ENCODE data around the gene PADI3.

Gene PADI3
- long read RNA-seq, result 0 reads

GRCh38 chr1:17248781-17249180 lies at the start of gene PADI3:
Gene PADI3, plus strand, starts transcription at chr1:17249098. Its CDS starts 40 bp downstream, at chr1:17249138.
- Histone ChIP-seq H3K27me3 (ENCODE audit: insufficient read depth, poor library complexity, severe bottlenecking) (no peaks in the 10 kb centered on the region), H3K27ac (replicated peaks) (no peak within 1 kb of the TSS), H3K4me3 (replicated peaks; ENCODE audit: insufficient read depth, low read length) (no peak within 1 kb of the TSS)
- TF ChIP-seq GABPA (IDR thresholded peaks at IDR 0.05; ENCODE audit: low read depth), result no peak
- TF ChIP-seq SPI1 (IDR thresholded peaks at IDR 0.05; ENCODE audit: borderline replicate concordance, low read depth), result no peak
- DNase-seq (ENCODE audit: low read depth in 1 of 2, low spot score in 1 of 2), result no peak

- TF ChIP-seq SPI1 (IDR thresholded peaks at IDR 0.05; ENCODE audit: borderline replicate concordance, low read depth), result no peak
- TF ChIP-seq POLR2AphosphoS5 (IDR thresholded peaks at IDR 0.05; ENCODE audit: low read depth), result no peak
- no peak for TF ChIP-seq CTCF (IDR thresholded peaks at IDR 0.05; ENCODE audit: insufficient read depth, low read length)
- TF ChIP-seq REST (IDR thresholded peaks at IDR 0.05; ENCODE audit: insufficient replicate concordance, low read depth), result no peak
- TF ChIP-seq GABPA (IDR thresholded peaks at IDR 0.05; ENCODE audit: low read depth), result no peak
- peaks cover 2% of the 10 kb centered on the region for H3K27me3 ChIP-seq (ENCODE audit: insufficient read depth, poor library complexity, severe bottlenecking)
- no peak for DNase-seq (ENCODE audit: low read depth in 1 of 2, low spot score in 1 of 2)
- no peak overlapping the region for H3K27ac ChIP-seq (replicated peaks)
- no peak overlapping the region for H3K4me3 ChIP-seq (replicated peaks; ENCODE audit: insufficient read depth, low read length)
Observed at GRCh38 chr1:17199267-17200044, 49.4 kb upstream of the PADI3 start.

GRCh38 chr1:17200246-17200645 lies 48.7 kb upstream of the PADI3 start:
- TF ChIP-seq SPI1 (IDR thresholded peaks at IDR 0.05; ENCODE audit: borderline replicate concordance, low read depth) (no peak), CTCF (IDR thresholded peaks at IDR 0.05; ENCODE audit: insufficient read depth, low read length) (no peak), REST (IDR thresholded peaks at IDR 0.05; ENCODE audit: insufficient replicate concordance, low read depth) (no peak), GABPA (IDR thresholded peaks at IDR 0.05; ENCODE audit: low read depth) (no peak), POLR2AphosphoS5 (IDR thresholded peaks at IDR 0.05; ENCODE audit: low read depth) (no peak)
- Histone ChIP-seq H3K27ac (replicated peaks) (no peak overlapping the region), H3K4me3 (replicated peaks; ENCODE audit: insufficient read depth, low read length) (no peak overlapping the region), H3K27me3 (ENCODE audit: insufficient read depth, poor library complexity, severe bottlenecking) (peaks cover 2% of the 10 kb centered on the region)
- no peak for DNase-seq (ENCODE audit: low read depth in 1 of 2, low spot score in 1 of 2)

GRCh38 chr1:17200756-17201155 lies 48.1 kb upstream of the PADI3 start:
- H3K27ac ChIP-seq (replicated peaks), result no peak overlapping the region
- peaks cover 2% of the 10 kb centered on the region for H3K27me3 ChIP-seq (ENCODE audit: insufficient read depth, poor library complexity, severe bottlenecking)
- no peak for DNase-seq (ENCODE audit: low read depth in 1 of 2, low spot score in 1 of 2)
- TF ChIP-seq CTCF (IDR thresholded peaks at IDR 0.05; ENCODE audit: insufficient read depth, low read length) (no peak), POLR2AphosphoS5 (IDR thresholded peaks at IDR 0.05; ENCODE audit: low read depth) (no peak), REST (IDR thresholded peaks at IDR 0.05; ENCODE audit: insufficient replicate concordance, low read depth) (no peak), GABPA (IDR thresholded peaks at IDR 0.05; ENCODE audit: low read depth) (no peak), SPI1 (IDR thresholded peaks at IDR 0.05; ENCODE audit: borderline replicate concordance, low read depth) (no peak)
- H3K4me3 ChIP-seq (replicated peaks; ENCODE audit: insufficient read depth, low read length), result no peak overlapping the region
